ENCODE results near the gene MCUB.
"Not testable (repeated sequence)": the region's sequence is repeated elsewhere in the genome, so short reads cannot be mapped to it uniquely, and the experiment has no call there.

Gene MCUB

GRCh38 chr4:109673303-109673702 is 113.3 kb downstream of the MCUB start:
- Histone ChIP-seq H3K27me3 (ENCODE audit: control insufficient read depth, insufficient read depth, low read length) (no peaks in the 10 kb centered on the region), H3K9ac (ENCODE audit: low read length) (no peak overlapping the region), H3K4me3 (ENCODE audit: low read length) (no peak overlapping the region), H3K4me1 (ENCODE audit: control insufficient read depth, insufficient read depth, low read length) (no peaks in the 10 kb centered on the region), H3K9me3 (ENCODE audit: control insufficient read depth, low read length) (no peaks in the 10 kb centered on the region), H3K36me3 (ENCODE audit: control insufficient read depth, insufficient read depth, low read length) (no peaks in the 10 kb centered on the region)

- Histone ChIP-seq H3K4me1 (ENCODE audit: control insufficient read depth, insufficient read depth, low read length) (no peaks in the 10 kb centered on the region), H3K36me3 (ENCODE audit: control insufficient read depth, insufficient read depth, low read length) (no peaks in the 10 kb centered on the region), H3K27me3 (ENCODE audit: control insufficient read depth, insufficient read depth, low read length) (no peaks in the 10 kb centered on the region), H3K9ac (ENCODE audit: low read length) (no peak overlapping the region), H3K4me3 (ENCODE audit: low read length) (no peak overlapping the region), H3K9me3 (ENCODE audit: control insufficient read depth, low read length) (no peaks in the 10 kb centered on the region)
These were observed 115.1 kb downstream of the MCUB start for GRCh38 chr4:109675181-109675580.

GRCh38 chr4:109675843-109676242 is 115.8 kb downstream of the MCUB start:
- H3K9ac ChIP-seq (ENCODE audit: low read length), result no peak overlapping the region
- no peaks in the 10 kb centered on the region for H3K4me1 ChIP-seq (ENCODE audit: control insufficient read depth, insufficient read depth, low read length)

GRCh38 chr4:109676886-109677285 is 116.8 kb downstream of the MCUB start:
- Histone ChIP-seq H3K4me3 (ENCODE audit: low read length) (no peak overlapping the region), H3K36me3 (ENCODE audit: control insufficient read depth, insufficient read depth, low read length) (no peaks in the 10 kb centered on the region), H3K4me1 (ENCODE audit: control insufficient read depth, insufficient read depth, low read length) (no peaks in the 10 kb centered on the region), H3K9ac (ENCODE audit: low read length) (no peak overlapping the region), H3K9me3 (ENCODE audit: control insufficient read depth, low read length) (no peaks in the 10 kb centered on the region), H3K27me3 (ENCODE audit: control insufficient read depth, insufficient read depth, low read length) (no peaks in the 10 kb centered on the region)

More at GRCh38 chr4:109675843-109676242, 115.8 kb downstream of the MCUB start:
- no peaks in the 10 kb centered on the region for H3K36me3 ChIP-seq (ENCODE audit: control insufficient read depth, insufficient read depth, low read length)
- H3K27me3 ChIP-seq (ENCODE audit: control insufficient read depth, insufficient read depth, low read length), result no peaks in the 10 kb centered on the region
- H3K9me3 ChIP-seq (ENCODE audit: control insufficient read depth, low read length), result no peaks in the 10 kb centered on the region
- H3K4me3 ChIP-seq (ENCODE audit: low read length), result no peak overlapping the region

GRCh38 chr4:109678472-109678871 is 118.4 kb downstream of the MCUB start:
- H3K4me3 ChIP-seq (ENCODE audit: low read length); H3K27me3 ChIP-seq (ENCODE audit: control insufficient read depth, insufficient read depth, low read length); H3K9ac ChIP-seq (ENCODE audit: low read length); H3K9me3 ChIP-seq (ENCODE audit: control insufficient read depth, low read length); H3K36me3 ChIP-seq (ENCODE audit: control insufficient read depth, insufficient read depth, low read length); H3K4me1 ChIP-seq (ENCODE audit: control insufficient read depth, insufficient read depth, low read length): not testable (repeated sequence)

GRCh38 chr4:109678925-109679324 is 118.9 kb downstream of the MCUB start:
- H3K9ac ChIP-seq (ENCODE audit: low read length); H3K4me1 ChIP-seq (ENCODE audit: control insufficient read depth, insufficient read depth, low read length); H3K27me3 ChIP-seq (ENCODE audit: control insufficient read depth, insufficient read depth, low read length); H3K9me3 ChIP-seq (ENCODE audit: control insufficient read depth, low read length); H3K4me3 ChIP-seq (ENCODE audit: low read length); H3K36me3 ChIP-seq (ENCODE audit: control insufficient read depth, insufficient read depth, low read length): not testable (repeated sequence)

GRCh38 chr4:109682875-109683274 is 122.8 kb downstream of the MCUB start:
- no peaks in the 10 kb centered on the region for H3K9me3 ChIP-seq (ENCODE audit: control insufficient read depth, low read length)
- no peak overlapping the region for H3K9ac ChIP-seq (ENCODE audit: low read length)
- no peaks in the 10 kb centered on the region for H3K27me3 ChIP-seq (ENCODE audit: control insufficient read depth, insufficient read depth, low read length)
- no peak overlapping the region for H3K4me3 ChIP-seq (ENCODE audit: low read length)
- no peaks in the 10 kb centered on the region for H3K36me3 ChIP-seq (ENCODE audit: control insufficient read depth, insufficient read depth, low read length)
- H3K4me1 ChIP-seq (ENCODE audit: control insufficient read depth, insufficient read depth, low read length), result no peaks in the 10 kb centered on the region

- Histone ChIP-seq H3K4me1 (ENCODE audit: control insufficient read depth, insufficient read depth, low read length) (no peaks in the 10 kb centered on the region), H3K27me3 (ENCODE audit: control insufficient read depth, insufficient read depth, low read length) (no peaks in the 10 kb centered on the region), H3K36me3 (ENCODE audit: control insufficient read depth, insufficient read depth, low read length) (no peaks in the 10 kb centered on the region), H3K9me3 (ENCODE audit: control insufficient read depth, low read length) (no peaks in the 10 kb centered on the region), H3K4me3 (ENCODE audit: low read length) (no peak overlapping the region), H3K9ac (ENCODE audit: low read length) (no peak overlapping the region)
These were observed 123.7 kb downstream of the MCUB start for GRCh38 chr4:109683621-109684253.

GRCh38 chr4:109684727-109685126 is 124.7 kb downstream of the MCUB start:
- no peak overlapping the region for H3K9ac ChIP-seq (ENCODE audit: low read length)
- no peak overlapping the region for H3K4me3 ChIP-seq (ENCODE audit: low read length)
- no peaks in the 10 kb centered on the region for H3K9me3 ChIP-seq (ENCODE audit: control insufficient read depth, low read length)
- H3K36me3 ChIP-seq (ENCODE audit: control insufficient read depth, insufficient read depth, low read length), result no peaks in the 10 kb centered on the region
- no peaks in the 10 kb centered on the region for H3K27me3 ChIP-seq (ENCODE audit: control insufficient read depth, insufficient read depth, low read length)
- H3K4me1 ChIP-seq (ENCODE audit: control insufficient read depth, insufficient read depth, low read length), result no peaks in the 10 kb centered on the region

- no peak overlapping the region for H3K9ac ChIP-seq (ENCODE audit: low read length)
- no peak overlapping the region for H3K4me3 ChIP-seq (ENCODE audit: low read length)
- no peaks in the 10 kb centered on the region for H3K27me3 ChIP-seq (ENCODE audit: control insufficient read depth, insufficient read depth, low read length)
- H3K4me1 ChIP-seq (ENCODE audit: control insufficient read depth, insufficient read depth, low read length), result peaks cover 4% of the 10 kb centered on the region
- no peaks in the 10 kb centered on the region for H3K9me3 ChIP-seq (ENCODE audit: control insufficient read depth, low read length)
- H3K36me3 ChIP-seq (ENCODE audit: control insufficient read depth, insufficient read depth, low read length), result no peaks in the 10 kb centered on the region
These were observed 130.8 kb downstream of the MCUB start for GRCh38 chr4:109690690-109691410.

GRCh38 chr4:109691411-109691920 is 131.4 kb downstream of the MCUB start:
- no peaks in the 10 kb centered on the region for H3K36me3 ChIP-seq (ENCODE audit: control insufficient read depth, insufficient read depth, low read length)
- H3K9ac ChIP-seq (ENCODE audit: low read length), result no peak overlapping the region
- H3K9me3 ChIP-seq (ENCODE audit: control insufficient read depth, low read length), result no peaks in the 10 kb centered on the region

GRCh38 chr4:109698656-109699055 is 138.6 kb downstream of the MCUB start:
- no peak overlapping the region for H3K4me3 ChIP-seq (ENCODE audit: low read length)
- no peaks in the 10 kb centered on the region for H3K27me3 ChIP-seq (ENCODE audit: control insufficient read depth, insufficient read depth, low read length)
- no peaks in the 10 kb centered on the region for H3K9me3 ChIP-seq (ENCODE audit: control insufficient read depth, low read length)
- H3K9ac ChIP-seq (ENCODE audit: low read length), result no peak overlapping the region
- H3K4me1 ChIP-seq (ENCODE audit: control insufficient read depth, insufficient read depth, low read length), result peaks cover 28% of the 10 kb centered on the region
- H3K36me3 ChIP-seq (ENCODE audit: control insufficient read depth, insufficient read depth, low read length), result no peaks in the 10 kb centered on the region

More at GRCh38 chr4:109691411-109691920, 131.4 kb downstream of the MCUB start:
- H3K4me1 ChIP-seq (ENCODE audit: control insufficient read depth, insufficient read depth, low read length), result peaks cover 4% of the 10 kb centered on the region
- no peak overlapping the region for H3K4me3 ChIP-seq (ENCODE audit: low read length)
- H3K27me3 ChIP-seq (ENCODE audit: control insufficient read depth, insufficient read depth, low read length), result no peaks in the 10 kb centered on the region
